GM19193 (cell line): Measurements from ENCODE around the gene R3HDM4.

ENCODE experiments used
- POLR2A ChIP-seq: IDR thresholded peaks from 4 replicates; pipeline ENCODE4 v1.6.1; 2011; ENCODE audit not compliant: insufficient read depth, insufficient read length; ENCODE audit errors: extremely low read depth

The R3HDM4 gene

GRCh38 chr19:900302-901111 lies 12.5 kb downstream of the R3HDM4 start:
- no peak for TF ChIP-seq POLR2A

GRCh38 chr19:900043-900301 lies 13.0 kb downstream of the R3HDM4 start:
- no peak for TF ChIP-seq POLR2A

- TF ChIP-seq POLR2A, result no peak
Observed at GRCh38 chr19:899336-900042, 13.5 kb downstream of the R3HDM4 start.

- TF ChIP-seq POLR2A, result no peak
Observed at GRCh38 chr19:898663-899062, 14.4 kb downstream of the R3HDM4 start.

- no peak for TF ChIP-seq POLR2A
Observed at GRCh38 chr19:897442-898039, 15.5 kb downstream of the R3HDM4 start.

- no peak for TF ChIP-seq POLR2A
Observed at GRCh38 chr19:896999-897398, 16.0 kb downstream of the R3HDM4 start.

- TF ChIP-seq POLR2A, result no peak
Observed at GRCh38 chr19:896434-896833, 16.6 kb downstream of the R3HDM4 start.

- TF ChIP-seq POLR2A, result peak; percentile 76
Observed at GRCh38 chr19:892894-893689, 19.9 kb downstream of the R3HDM4 start, which contains the start of the genes MED16 and RNU6-9. TSS of gene MED16 (minus strand) at chr19:893187. CDS start at chr19:891131, 2,056 bp downstream. TSS of gene RNU6-9 (plus strand) at chr19:893484.

- no peak for TF ChIP-seq POLR2A
Observed at GRCh38 chr19:892243-892893, 20.7 kb downstream of the R3HDM4 start.

GRCh38 chr19:890831-891230 lies 22.2 kb downstream of the R3HDM4 start:
- no peak for TF ChIP-seq POLR2A

- no peak for TF ChIP-seq POLR2A
Observed at GRCh38 chr19:889662-890295, 23.2 kb downstream of the R3HDM4 start.

- TF ChIP-seq POLR2A, result no peak
Observed at GRCh38 chr19:888581-889385, 24.2 kb downstream of the R3HDM4 start.

- no peak for TF ChIP-seq POLR2A
Observed at GRCh38 chr19:887599-887998, 25.4 kb downstream of the R3HDM4 start.
